GM12878 (cell line): ENCODE measurements around the gene PIP5KL1. TPM values are rescaled to one million over a fixed set of nuclear protein-coding genes. Genes with fewer than 3 reads are reported as not detected.

Experiments used
- ATAC-seq: fragments of 200-7000 bp; cut with Tn5 transposase; 3 replicates; pipeline ENCODE4 v1.9.1; 2020; ENCODE audit warnings: mild to moderate bottlenecking, moderate library complexity
- BruUV-seq: library from RNA; stranded (reverse); fragments of 400-500 nt; replicated peaks from 2 replicates; lab custom pipeline; 2021; lab: Mats Ljungman, UMichigan
- CTCF ChIA-PET: fragments of 300-600 bp; sonication (Branson Sonifier 250); formaldehyde crosslinking; extraction: SDS; loops from one replicate; lab custom pipeline; 2021; ENCODE audit warnings: inconsistent platforms; lab: Yijun Ruan, JAX
- POLR2A ChIA-PET: fragments of 350-600 bp; formaldehyde crosslinking; extraction: SDS; loops from one replicate; lab custom pipeline; 2021; ENCODE audit warnings: inconsistent platforms; lab: Charles Lee
- RAD21 ChIA-PET: fragments of 300-600 bp; sonication (Branson Sonifier 250); formaldehyde crosslinking; loops from one replicate; lab custom pipeline; 2023; ENCODE audit warnings: antibody characterized with exemption; ENCODE audit not compliant: unreplicated experiment; lab: Charles Lee
- SMC1A ChIA-PET: fragments of 300-600 bp; sonication (Branson Sonifier 250); formaldehyde crosslinking; loops from one replicate; lab custom pipeline; 2023; ENCODE audit not compliant: unreplicated experiment, uncharacterized antibody; lab: Charles Lee
- DNase-seq: peaks from one replicate; pipeline ENCODE4 v3.0.0-alpha.2; 2011; ENCODE audit warnings: low read depth, low spot score
- FAIRE-seq: peaks from 3 replicates; lab custom pipeline; 2011; peaks lifted over from hg19 to GRCh38; lab: Jason Lieb, UNC
- H2AFZ ChIP-seq: 2 replicates; pipeline ENCODE4 v1.6.0; 2011; ENCODE audit warnings: low read depth, low read length, control low read depth; ENCODE audit not compliant: control insufficient read depth
- H3K27ac ChIP-seq: 2 replicates; pipeline ENCODE4 v1.5.1; 2011; ENCODE audit warnings: control low read depth; ENCODE audit not compliant: control insufficient read depth, insufficient read depth
- H3K27me3 ChIP-seq, 2 experiments: replicated peaks in 1 of 2; 2 replicates each; pipeline versions ENCODE4 v1.6.0 to v1.6.1; 2011; ENCODE audit warnings: low read length in 1 of 2; ENCODE audit not compliant: control insufficient read depth in 2 of 2, insufficient read depth in 2 of 2
- H3K36me3 ChIP-seq, 2 experiments: 2 replicates each; pipeline ENCODE4 v1.5.1; 2011; ENCODE audit warnings: low read length in 1 of 2; ENCODE audit not compliant: control insufficient read depth in 2 of 2, insufficient read depth in 2 of 2
- H3K4me1 ChIP-seq: 2 replicates; pipeline ENCODE4 v1.6.1; 2011; ENCODE audit warnings: mild to moderate bottlenecking, low read length, moderate library complexity, mixed read lengths; ENCODE audit not compliant: control insufficient read depth, insufficient read depth
- H3K4me2 ChIP-seq: 2 replicates; pipeline ENCODE4 v1.6.0; 2011; ENCODE audit warnings: control low read depth; ENCODE audit not compliant: control insufficient read depth, insufficient read depth
- H3K4me3 ChIP-seq: fragments of 200-600 bp; sonication (generic); 2 replicates; pipeline ENCODE4 v1.5.1; 2016
- H3K79me2 ChIP-seq: 2 replicates; pipeline ENCODE4 v1.6.0; 2011; ENCODE audit warnings: low read length; ENCODE audit not compliant: control insufficient read depth, insufficient read depth
- H3K9ac ChIP-seq: 2 replicates; pipeline ENCODE4 v1.8.0; 2011; ENCODE audit warnings: low read length, control low read depth, mixed read lengths; ENCODE audit not compliant: control insufficient read depth, insufficient read depth
- H3K9me3 ChIP-seq: replicated peaks from 3 replicates; pipeline ENCODE4 v1.5.1; 2011; ENCODE audit warnings: mild to moderate bottlenecking, low read length; ENCODE audit not compliant: control insufficient read depth, insufficient read depth
- H4K20me1 ChIP-seq: 2 replicates; pipeline ENCODE4 v1.6.0; 2011; ENCODE audit not compliant: control insufficient read depth, insufficient read depth
- BRCA1 ChIP-seq: IDR thresholded peaks from 2 replicates; pipeline ENCODE4 v1.6.1; 2011; ENCODE audit warnings: low read depth, low read length, improper control_type of control experiment
- EZH2 ChIP-seq: IDR thresholded peaks from 2 replicates; pipeline ENCODE4 v1.6.1; 2012; ENCODE audit warnings: low read depth, mild to moderate bottlenecking, control low read depth, inconsistent platforms, low read length, borderline replicate concordance; ENCODE audit not compliant: control insufficient read depth
- KAT2A ChIP-seq: conservative IDR thresholded peaks from 2 replicates; pipeline ENCODE4 v1.6.1; 2011; ENCODE audit warnings: low read depth, low read length; ENCODE audit not compliant: control insufficient read depth
- LARP7 ChIP-seq: fragments of 450-650 bp; IDR thresholded peaks from 2 replicates; pipeline ENCODE4 v1.6.1; 2017; ENCODE audit warnings: mild to moderate bottlenecking
- NR2F1 ChIP-seq: fragments of 450-650 bp; conservative IDR thresholded peaks from 2 replicates; pipeline ENCODE4 v1.6.1; 2017; ENCODE audit warnings: mild to moderate bottlenecking
- WGBS: methylation state at CpG from one replicate; pipeline ENCODE4 v1.1.6; 2016; ENCODE audit warnings: low lambda C conversion rate; ENCODE audit not compliant: insufficient replicate concordance, insufficient coverage; ENCODE audit errors: missing lambda C conversion rate; 5-methylcytosine and 5-hydroxymethylcytosine counted together
- in situ Hi-C: fragments of 300-500 bp; cut with MboI; formaldehyde crosslinking; loops from 9 replicates; pipeline ENCODE4 v1.14.3; 2018; ENCODE audit warnings: mixed read lengths
- intact Hi-C: fragments of 100-400 bp; cut with micrococcal nuclease; formaldehyde crosslinking; loops from one replicate; pipeline ENCODE4 v1.14.2; 2022; ENCODE audit not compliant: unreplicated experiment
- polyA plus RNA-seq, 11 experiments: library from polyadenylated mRNA; depleted of rRNA in 4 of 11; unstranded in 6 of 11; stranded (reverse) in 5 of 11; fragments of >200 nt; fragmentation: Nextera tagmentation in 4 of 11; fragmentation: Illumina TruSeq in 1 of 11; extraction: Ambion mirVana in 4 of 11; extraction: Trizol in 1 of 11; gene quantifications; 1 replicate in 1 of 11; 2 replicates in 10 of 11; pipeline versions ENCODE4 v1.2.1 to v1.2.3, GENCODE V29; 2011 to 2016; ENCODE audit warnings: inconsistent platforms in 2 of 11, missing spikeins in 2 of 11, low read depth in 1 of 11
- total RNA-seq, 4 experiments: library from RNA; depleted of rRNA in 3 of 4; stranded (reverse); fragments of >200 nt in 3 of 4; fragmentation: Illumina TruSeq in 1 of 4; extraction: Trizol in 1 of 4; gene quantifications; 2 replicates each; pipeline versions ENCODE4 v1.2.1 to v1.2.3, GENCODE V29; 2013 to 2021
- TF ChIP-seq, protein P1 (sequence below): fragments of 450-650 bp; formaldehyde crosslinking; IDR thresholded peaks from 2 replicates; pipeline ENCODE4 v1.4.0; 2022; ENCODE audit warnings: mild to moderate bottlenecking, moderate library complexity
- TF ChIP-seq, protein P2 (sequence below): fragments of 450-650 bp; IDR thresholded peaks from 2 replicates; pipeline ENCODE4 v1.6.1; 2017; ENCODE audit warnings: mild to moderate bottlenecking, low read depth, inconsistent platforms; ENCODE audit not compliant: poor library complexity, severe bottlenecking
- TF ChIP-seq, protein P3 (sequence below): IDR thresholded peaks from 2 replicates; pipeline ENCODE4 v1.6.1; 2012; ENCODE audit warnings: mild to moderate bottlenecking, low read depth, low read length
- TF ChIP-seq, protein P4 (sequence below): fragments of 450-650 bp; IDR thresholded peaks from 2 replicates; pipeline ENCODE4 v1.6.1; 2017; ENCODE audit warnings: mild to moderate bottlenecking, moderate library complexity

Gene PIP5KL1
- total and polyA plus RNA-seq, 10 of the 15 experiments (the other 5 are each of a cell fraction or from before 2014, with no cell fraction given): 0.04 to 0.67 (median 0.43) TPM; not detected in 2

DNA sequence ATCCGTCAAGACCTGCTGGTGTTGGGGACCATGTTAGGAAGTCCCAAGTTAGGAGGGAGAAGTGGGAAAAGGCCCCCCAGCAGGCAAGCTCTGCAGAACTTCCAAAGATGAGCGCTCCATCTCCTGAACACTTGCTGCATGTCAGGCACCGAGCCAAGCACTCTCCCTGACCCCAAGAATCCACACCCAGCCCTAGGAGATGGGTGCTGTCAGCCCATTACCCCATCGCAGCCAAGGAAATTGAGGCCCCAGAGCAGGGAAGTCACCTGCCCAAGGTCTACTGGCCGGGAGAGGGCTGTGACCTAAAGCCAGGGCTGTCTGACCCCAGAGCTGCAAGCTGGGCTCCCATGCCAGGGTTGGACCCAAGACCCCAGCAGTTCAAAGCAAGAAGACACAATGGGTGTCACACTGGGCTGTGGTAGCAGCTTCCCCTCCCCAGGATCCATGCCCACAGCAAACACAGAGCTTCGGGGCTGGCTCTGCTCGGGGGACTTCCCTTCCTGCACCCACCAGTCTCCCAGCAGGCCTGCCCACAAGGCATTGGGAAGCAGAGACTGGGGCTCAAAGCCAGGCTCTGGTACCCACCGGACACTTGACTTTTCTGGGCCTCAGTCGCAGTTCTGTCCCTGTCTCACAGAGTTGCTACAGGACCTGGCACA is 36.7 kb upstream of the PIP5KL1 start:
- ATAC-seq: no peak
- no TSS peak for BruUV-seq
- ChIA-PET POLR2A (no interaction called here), RAD21 (interaction anchor here (1.6 kb wide), 1 partner anchor 67 kb away, joined by 3 read pairs; no protein-coding TSS in a partner anchor), CTCF (interaction anchor here (1.7 kb wide), 1 partner anchor 12 kb away, joined by 5 read pairs; no protein-coding TSS in a partner anchor), SMC1A (no interaction called here)
- H3K27me3 ChIP-seq: no peaks in the 10 kb centered on the region
- peaks cover 48% of the 10 kb centered on the region for H3K4me1 ChIP-seq
- whole genome bisulfite sequencing: 76% methylated on average over 9 of the region's 9 CpGs
- H3K36me3 ChIP-seq: peaks cover 0 to 2% of the 10 kb centered on the region in 2 experiments; a peak in 3 of 4 replicates
- no peak overlapping the region for H2AFZ ChIP-seq
- no peak overlapping the region for H3K9ac ChIP-seq
- H3K4me3 ChIP-seq: no peak overlapping the region
- H3K79me2 ChIP-seq: peaks cover 28% of the 10 kb centered on the region
- in situ Hi-C loops (loop anchor here (10.0 kb wide), 1 partner anchor 68 kb away; no protein-coding TSS in a partner anchor), intact Hi-C loops (no loop called here)
- no peak for DNase-seq
- no peaks in the 10 kb centered on the region for H3K9me3 ChIP-seq
- FAIRE-seq: no peak
- no peak overlapping the region for H3K4me2 ChIP-seq
- no peak overlapping the region for H3K27ac ChIP-seq
- H4K20me1 ChIP-seq: peaks cover 11% of the 10 kb centered on the region
- TF ChIP-seq BRCA1 (no peak), EZH2 (no peak), NR2F1 (no peak), KAT2A (no peak), LARP7 (no peak)
- TF ChIP-seq, protein P1, sequence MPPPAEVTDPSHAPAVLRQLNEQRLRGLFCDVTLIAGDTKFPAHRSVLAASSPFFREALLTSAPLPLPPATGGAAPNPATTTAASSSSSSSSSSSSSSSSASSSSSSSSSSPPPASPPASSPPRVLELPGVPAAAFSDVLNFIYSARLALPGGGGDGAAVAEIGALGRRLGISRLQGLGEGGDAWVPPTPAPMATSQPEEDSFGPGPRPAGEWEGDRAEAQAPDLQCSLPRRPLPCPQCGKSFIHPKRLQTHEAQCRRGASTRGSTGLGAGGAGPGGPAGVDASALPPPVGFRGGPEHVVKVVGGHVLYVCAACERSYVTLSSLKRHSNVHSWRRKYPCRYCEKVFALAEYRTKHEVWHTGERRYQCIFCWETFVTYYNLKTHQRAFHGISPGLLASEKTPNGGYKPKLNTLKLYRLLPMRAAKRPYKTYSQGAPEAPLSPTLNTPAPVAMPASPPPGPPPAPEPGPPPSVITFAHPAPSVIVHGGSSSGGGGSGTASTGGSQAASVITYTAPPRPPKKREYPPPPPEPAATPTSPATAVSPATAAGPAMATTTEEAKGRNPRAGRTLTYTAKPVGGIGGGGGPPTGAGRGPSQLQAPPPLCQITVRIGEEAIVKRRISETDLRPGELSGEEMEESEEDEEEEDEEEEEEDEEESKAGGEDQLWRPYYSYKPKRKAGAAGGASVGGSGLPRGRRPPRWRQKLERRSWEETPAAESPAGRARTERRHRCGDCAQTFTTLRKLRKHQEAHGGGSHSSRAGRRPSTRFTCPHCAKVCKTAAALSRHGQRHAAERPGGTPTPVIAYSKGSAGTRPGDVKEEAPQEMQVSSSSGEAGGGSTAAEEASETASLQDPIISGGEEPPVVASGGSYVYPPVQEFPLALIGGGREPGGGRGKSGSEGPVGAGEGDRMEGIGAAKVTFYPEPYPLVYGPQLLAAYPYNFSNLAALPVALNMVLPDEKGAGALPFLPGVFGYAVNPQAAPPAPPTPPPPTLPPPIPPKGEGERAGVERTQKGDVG (CRISPR knock-in tag): no peak
- TF ChIP-seq, protein P2, sequence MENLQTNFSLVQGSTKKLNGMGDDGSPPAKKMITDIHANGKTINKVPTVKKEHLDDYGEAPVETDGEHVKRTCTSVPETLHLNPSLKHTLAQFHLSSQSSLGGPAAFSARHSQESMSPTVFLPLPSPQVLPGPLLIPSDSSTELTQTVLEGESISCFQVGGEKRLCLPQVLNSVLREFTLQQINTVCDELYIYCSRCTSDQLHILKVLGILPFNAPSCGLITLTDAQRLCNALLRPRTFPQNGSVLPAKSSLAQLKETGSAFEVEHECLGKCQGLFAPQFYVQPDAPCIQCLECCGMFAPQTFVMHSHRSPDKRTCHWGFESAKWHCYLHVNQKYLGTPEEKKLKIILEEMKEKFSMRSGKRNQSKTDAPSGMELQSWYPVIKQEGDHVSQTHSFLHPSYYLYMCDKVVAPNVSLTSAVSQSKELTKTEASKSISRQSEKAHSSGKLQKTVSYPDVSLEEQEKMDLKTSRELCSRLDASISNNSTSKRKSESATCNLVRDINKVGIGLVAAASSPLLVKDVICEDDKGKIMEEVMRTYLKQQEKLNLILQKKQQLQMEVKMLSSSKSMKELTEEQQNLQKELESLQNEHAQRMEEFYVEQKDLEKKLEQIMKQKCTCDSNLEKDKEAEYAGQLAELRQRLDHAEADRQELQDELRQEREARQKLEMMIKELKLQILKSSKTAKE: no peak
- TF ChIP-seq, protein P3, sequence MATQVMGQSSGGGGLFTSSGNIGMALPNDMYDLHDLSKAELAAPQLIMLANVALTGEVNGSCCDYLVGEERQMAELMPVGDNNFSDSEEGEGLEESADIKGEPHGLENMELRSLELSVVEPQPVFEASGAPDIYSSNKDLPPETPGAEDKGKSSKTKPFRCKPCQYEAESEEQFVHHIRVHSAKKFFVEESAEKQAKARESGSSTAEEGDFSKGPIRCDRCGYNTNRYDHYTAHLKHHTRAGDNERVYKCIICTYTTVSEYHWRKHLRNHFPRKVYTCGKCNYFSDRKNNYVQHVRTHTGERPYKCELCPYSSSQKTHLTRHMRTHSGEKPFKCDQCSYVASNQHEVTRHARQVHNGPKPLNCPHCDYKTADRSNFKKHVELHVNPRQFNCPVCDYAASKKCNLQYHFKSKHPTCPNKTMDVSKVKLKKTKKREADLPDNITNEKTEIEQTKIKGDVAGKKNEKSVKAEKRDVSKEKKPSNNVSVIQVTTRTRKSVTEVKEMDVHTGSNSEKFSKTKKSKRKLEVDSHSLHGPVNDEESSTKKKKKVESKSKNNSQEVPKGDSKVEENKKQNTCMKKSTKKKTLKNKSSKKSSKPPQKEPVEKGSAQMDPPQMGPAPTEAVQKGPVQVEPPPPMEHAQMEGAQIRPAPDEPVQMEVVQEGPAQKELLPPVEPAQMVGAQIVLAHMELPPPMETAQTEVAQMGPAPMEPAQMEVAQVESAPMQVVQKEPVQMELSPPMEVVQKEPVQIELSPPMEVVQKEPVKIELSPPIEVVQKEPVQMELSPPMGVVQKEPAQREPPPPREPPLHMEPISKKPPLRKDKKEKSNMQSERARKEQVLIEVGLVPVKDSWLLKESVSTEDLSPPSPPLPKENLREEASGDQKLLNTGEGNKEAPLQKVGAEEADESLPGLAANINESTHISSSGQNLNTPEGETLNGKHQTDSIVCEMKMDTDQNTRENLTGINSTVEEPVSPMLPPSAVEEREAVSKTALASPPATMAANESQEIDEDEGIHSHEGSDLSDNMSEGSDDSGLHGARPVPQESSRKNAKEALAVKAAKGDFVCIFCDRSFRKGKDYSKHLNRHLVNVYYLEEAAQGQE: no peak
- TF ChIP-seq, protein P4, sequence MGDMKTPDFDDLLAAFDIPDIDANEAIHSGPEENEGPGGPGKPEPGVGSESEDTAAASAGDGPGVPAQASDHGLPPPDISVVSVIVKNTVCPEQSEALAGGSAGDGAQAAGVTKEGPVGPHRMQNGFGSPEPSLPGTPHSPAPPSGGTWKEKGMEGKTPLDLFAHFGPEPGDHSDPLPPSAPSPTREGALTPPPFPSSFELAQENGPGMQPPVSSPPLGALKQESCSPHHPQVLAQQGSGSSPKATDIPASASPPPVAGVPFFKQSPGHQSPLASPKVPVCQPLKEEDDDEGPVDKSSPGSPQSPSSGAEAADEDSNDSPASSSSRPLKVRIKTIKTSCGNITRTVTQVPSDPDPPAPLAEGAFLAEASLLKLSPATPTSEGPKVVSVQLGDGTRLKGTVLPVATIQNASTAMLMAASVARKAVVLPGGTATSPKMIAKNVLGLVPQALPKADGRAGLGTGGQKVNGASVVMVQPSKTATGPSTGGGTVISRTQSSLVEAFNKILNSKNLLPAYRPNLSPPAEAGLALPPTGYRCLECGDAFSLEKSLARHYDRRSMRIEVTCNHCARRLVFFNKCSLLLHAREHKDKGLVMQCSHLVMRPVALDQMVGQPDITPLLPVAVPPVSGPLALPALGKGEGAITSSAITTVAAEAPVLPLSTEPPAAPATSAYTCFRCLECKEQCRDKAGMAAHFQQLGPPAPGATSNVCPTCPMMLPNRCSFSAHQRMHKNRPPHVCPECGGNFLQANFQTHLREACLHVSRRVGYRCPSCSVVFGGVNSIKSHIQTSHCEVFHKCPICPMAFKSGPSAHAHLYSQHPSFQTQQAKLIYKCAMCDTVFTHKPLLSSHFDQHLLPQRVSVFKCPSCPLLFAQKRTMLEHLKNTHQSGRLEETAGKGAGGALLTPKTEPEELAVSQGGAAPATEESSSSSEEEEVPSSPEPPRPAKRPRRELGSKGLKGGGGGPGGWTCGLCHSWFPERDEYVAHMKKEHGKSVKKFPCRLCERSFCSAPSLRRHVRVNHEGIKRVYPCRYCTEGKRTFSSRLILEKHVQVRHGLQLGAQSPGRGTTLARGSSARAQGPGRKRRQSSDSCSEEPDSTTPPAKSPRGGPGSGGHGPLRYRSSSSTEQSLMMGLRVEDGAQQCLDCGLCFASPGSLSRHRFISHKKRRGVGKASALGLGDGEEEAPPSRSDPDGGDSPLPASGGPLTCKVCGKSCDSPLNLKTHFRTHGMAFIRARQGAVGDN: no peak
